AG04450 (cell line): Measurements from ENCODE around the gene CD82. TPM values are rescaled to one million over a fixed set of nuclear protein-coding genes. Genes with fewer than 3 reads are reported as not detected.
"Not testable (repeated sequence)": the region's sequence is repeated elsewhere in the genome, so short reads cannot be mapped to it uniquely, and the experiment has no call there.

Experiments used
- CTCF ChIA-PET: fragments of 300-600, 350-600 bp; formaldehyde crosslinking; extraction: SDS; loops from one replicate; lab custom pipeline; 2022; ENCODE audit warnings: antibody characterized with exemption, inconsistent platforms; lab: Charles Lee
- POLR2A ChIA-PET: fragments of 350-600 bp; formaldehyde crosslinking; extraction: SDS; loops from one replicate; lab custom pipeline; 2021; ENCODE audit warnings: antibody characterized with exemption, inconsistent platforms; lab: Yijun Ruan, JAX
- DNase-seq: peaks from one replicate; pipeline ENCODE4 v3.0.0-alpha.2; 2011; ENCODE audit warnings: low read depth, low spot score
- H3K27ac ChIP-seq: one replicate; pipeline ENCODE4 v1.5.1; 2012; ENCODE audit warnings: low read depth, low read length, control low read depth
- H3K27me3 ChIP-seq: one replicate; pipeline ENCODE4 v1.6.0; 2012; ENCODE audit warnings: low read length; ENCODE audit not compliant: control insufficient read depth, insufficient read depth
- H3K4me3 ChIP-seq: 2 replicates; pipeline ENCODE4 v1.5.1; 2011; ENCODE audit warnings: mild to moderate bottlenecking, low read depth, low read length, control low read depth
- H3K9me3 ChIP-seq: 2 replicates; pipeline ENCODE4 v1.5.1; 2012; ENCODE audit warnings: low read length; ENCODE audit not compliant: control insufficient read depth, insufficient read depth
- CTCF ChIP-seq: IDR thresholded peaks from 2 replicates; pipeline ENCODE4 v1.5.1; 2011; ENCODE audit warnings: low read depth, low read length, control low read depth, inconsistent platforms
- polyA plus RNA-seq: library from polyadenylated mRNA; depleted of rRNA; stranded (reverse); fragments of >200 nt; gene quantifications from 2 replicates; pipeline ENCODE4 v1.2.3, GENCODE V29; 2011

Gene CD82
- polyA plus RNA-seq, 1 experiment, result 49.3 TPM

GRCh38 chr11:44634401-44635281 is 69.2 kb downstream of the CD82 start:
- H3K27me3 ChIP-seq, result peaks cover 7% of the 10 kb centered on the region
- no peak overlapping the region for H3K27ac ChIP-seq

GRCh38 chr11:44637487-44637886 is 72.0 kb downstream of the CD82 start:
- CTCF ChIA-PET, result no interaction called here

More at GRCh38 chr11:44634401-44635281, 69.2 kb downstream of the CD82 start:
- DNase-seq, result peak; percentile 30
- CTCF ChIA-PET, result interaction anchor here (0.6 to 1.8 kb wide), 6 partner anchors 11 to 277 kb away, joined by 3 to 9 read pairs (median 4); no protein-coding TSS in a partner anchor
- no peaks in the 10 kb centered on the region for H3K9me3 ChIP-seq
- 0 out of 2 replicates have a peak, but pooled peaks have one; percentile 1 for TF ChIP-seq CTCF
- peak overlapping the region; percentile 5; the same call in 1 of the 2 replicates for H3K4me3 ChIP-seq
- POLR2A ChIA-PET, result no interaction called here

GRCh38 chr11:44638032-44638431 is 72.6 kb downstream of the CD82 start:
- H3K9me3 ChIP-seq, result no peaks in the 10 kb centered on the region
- CTCF ChIA-PET, result interaction anchor here (1.4 kb wide), 1 partner anchor 289 kb away, joined by 4 read pairs; no protein-coding TSS in a partner anchor
- no peak for TF ChIP-seq CTCF
- no peak overlapping the region for H3K4me3 ChIP-seq
- POLR2A ChIA-PET, result no interaction called here
- H3K27ac ChIP-seq, result no peak overlapping the region
- no peak for DNase-seq
- H3K27me3 ChIP-seq, result peaks cover 5% of the 10 kb centered on the region

More at GRCh38 chr11:44637487-44637886, 72.0 kb downstream of the CD82 start:
- H3K27me3 ChIP-seq, result peaks cover 5% of the 10 kb centered on the region
- TF ChIP-seq CTCF, result no peak
- DNase-seq, result no peak
- no peaks in the 10 kb centered on the region for H3K9me3 ChIP-seq
- POLR2A ChIA-PET, result no interaction called here
- no peak overlapping the region for H3K4me3 ChIP-seq
- no peak overlapping the region for H3K27ac ChIP-seq

- Histone ChIP-seq H3K9me3 (no peaks in the 10 kb centered on the region), H3K27ac (no peak overlapping the region), H3K4me3 (no peak overlapping the region), H3K27me3 (no peaks in the 10 kb centered on the region)
- TF ChIP-seq CTCF, result no peak
- ChIA-PET CTCF (no interaction called here), POLR2A (no interaction called here)
- no peak for DNase-seq
Measured at GRCh38 chr11:44643217-44643616, 77.8 kb downstream of the CD82 start.

GRCh38 chr11:44645827-44646226 is 80.4 kb downstream of the CD82 start:
- no peak for DNase-seq
- CTCF ChIA-PET, result interaction anchor here (0.6 to 1.2 kb wide), 3 partner anchors 12 to 266 kb away, joined by 3 to 4 read pairs (median 3); no protein-coding TSS in a partner anchor
- H3K27me3 ChIP-seq, result peaks cover 5% of the 10 kb centered on the region
- no peaks in the 10 kb centered on the region for H3K9me3 ChIP-seq
- no peak for TF ChIP-seq CTCF
- POLR2A ChIA-PET, result no interaction called here
- H3K27ac ChIP-seq, result no peak overlapping the region
- H3K4me3 ChIP-seq, result no peak overlapping the region

- peaks cover 17% of the 10 kb centered on the region for H3K27me3 ChIP-seq
- DNase-seq, POLR2A ChIA-PET, H3K27ac ChIP-seq, H3K4me3 ChIP-seq, H3K9me3 ChIP-seq: not testable (repeated sequence)
- CTCF ChIA-PET, result interaction anchor here (1.0 kb wide), 1 partner anchor 15 kb away, joined by 3 read pairs; no protein-coding TSS in a partner anchor
Measured at GRCh38 chr11:44647255-44647955, 81.9 kb downstream of the CD82 start.
